Measurements from ENCODE around the gene MNS1.

DNA sequence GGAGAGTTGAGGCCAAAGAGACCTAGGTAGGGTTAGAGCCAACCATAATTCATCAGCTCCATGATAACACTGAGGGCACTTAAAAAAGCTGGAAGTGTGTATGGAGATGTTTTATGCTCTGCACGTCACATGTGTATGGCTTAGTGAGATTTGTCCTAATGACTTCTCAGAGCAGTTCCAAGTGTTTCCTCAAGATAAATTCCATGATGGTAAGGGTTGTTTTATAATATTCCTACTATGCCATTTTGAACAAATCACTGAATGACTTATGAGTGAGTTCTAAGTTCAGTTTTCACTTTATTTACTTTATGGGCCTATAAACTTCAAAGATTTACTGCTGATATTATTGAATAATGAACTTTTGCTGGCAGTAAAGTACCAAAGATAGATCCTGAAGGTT, 71.7 kb downstream of the MNS1 start:
- TF ChIP-seq POLR2AphosphoS5 (IDR thresholded peaks at IDR 0.05; ENCODE audit: borderline replicate concordance, low read depth, low read length) (no peak), EZH2 (IDR thresholded peaks at IDR 0.05) (no peak)
